ENCODE results near the gene ID1.
"Not testable (repeated sequence)": the region's sequence is repeated elsewhere in the genome, so short reads cannot be mapped to it uniquely, and the experiment has no call there.

Gene ID1

GRCh38 chr20:31602779-31603441, 2.2 kb upstream of the ID1 start:
- peak; percentile 92 for DNase-seq

GRCh38 chr20:31603822-31604566, 1.1 kb upstream of the ID1 start:
- DNase-seq, result peak; percentile 90

GRCh38 chr20:31604567-31605030, 490 bp upstream of the ID1 start:
- no peak for DNase-seq

GRCh38 chr20:31605902-31606803, 1.1 kb downstream of the ID1 start:
- DNase-seq, result peak; percentile 16

GRCh38 chr20:31606804-31607639, 1.9 kb downstream of the ID1 start:
- DNase-seq, result no peak

- no peak for DNase-seq
Observed at GRCh38 chr20:31607640-31608250, 2.7 kb downstream of the ID1 start.

GRCh38 chr20:31608251-31608945, 3.3 kb downstream of the ID1 start:
- DNase-seq, result no peak

GRCh38 chr20:31612271-31612640, 7.2 kb downstream of the ID1 start:
- not testable (repeated sequence) for DNase-seq

GRCh38 chr20:31615416-31615815, 10.3 kb downstream of the ID1 start:
- DNase-seq, result no peak

- DNase-seq, result no peak
Observed at GRCh38 chr20:31617432-31618104, 12.5 kb downstream of the ID1 start.

GRCh38 chr20:31620246-31620645, 15.2 kb downstream of the ID1 start:
- DNase-seq, result no peak

- DNase-seq, result not testable (repeated sequence)
Observed at GRCh38 chr20:31623123-31623505, 18.0 kb downstream of the ID1 start.

- not testable (repeated sequence) for DNase-seq
Observed at GRCh38 chr20:31626534-31626933, 21.4 kb downstream of the ID1 start.

- not testable (repeated sequence) for DNase-seq
Observed at GRCh38 chr20:31628057-31628456, 23.0 kb downstream of the ID1 start.

- no peak for DNase-seq
Observed at GRCh38 chr20:31630187-31630790, 25.2 kb downstream of the ID1 start.

GRCh38 chr20:31632548-31633338, 27.7 kb downstream of the ID1 start:
- DNase-seq, result no peak

GRCh38 chr20:31633339-31633914, 28.3 kb downstream of the ID1 start:
- no peak for DNase-seq

GRCh38 chr20:31637660-31638059, 32.6 kb downstream of the ID1 start, which contains the start of gene COX4I2:
TSS of gene COX4I2 (plus strand) at chr20:31637912. CDS start at chr20:31639018, 1,106 bp downstream.
- DNase-seq, result no peak

- DNase-seq, result no peak
Observed at GRCh38 chr20:31638317-31638716, 33.2 kb downstream of the ID1 start.

All from activated CD4-positive, alpha-beta T cell treated with anti-CD3 and anti-CD28 coated beads, Interleukin-2, Interleukin-6, amounts not matched to agents 100 ng/mL and 50 ng/mL, durations not matched to agents 16 hours and 8 hours (primary cell).